ENCODE results near the gene HNRNPA1. TPM values are rescaled to one million over a fixed set of nuclear protein-coding genes. Genes with fewer than 3 reads are reported as not detected.
A peak's percentile ranks its signal among the peaks of the same experiment; 100 is the strongest.

The HNRNPA1 gene
- total and polyA plus RNA-seq, 2 of the 4 experiments (the other 2 are of a cell fraction) = 747 to 1,409 TPM

GRCh38 chr12:54300225-54300731 is 19.8 kb downstream of the HNRNPA1 start:
- dilution Hi-C loops (cut with HindIII; ENCODE audit: low sequenced_read_pairs, unreplicated experiment) = no loop called here
- Histone ChIP-seq H4K20me1 (ENCODE audit: insufficient read depth, low read length) (no peaks in the 10 kb centered on the region), H3K9me3 (ENCODE audit: control insufficient read depth, insufficient read depth, low read length) (no peaks in the 10 kb centered on the region), H3K79me1 (ENCODE audit: low read depth in 1 of 2, low read length in 2 of 2) (no peaks in the 10 kb centered on the region), H3K4me3 (ENCODE audit: insufficient read depth, low read depth, low read length) (no peak overlapping the region; the same call in 1 of the 2 replicates), H2BK15ac (ENCODE audit: low read depth, low read length) (no peak overlapping the region), H2BK5ac (ENCODE audit: low read depth, low read length, poor library complexity, severe bottlenecking) (no peak overlapping the region), H2BK20ac (ENCODE audit: low read depth, low read length) (no peak overlapping the region), H4K5ac (ENCODE audit: low read depth, low read length) (no peak overlapping the region), H2BK120ac (ENCODE audit: low read depth, low read length) (no peak overlapping the region), H3K23ac (ENCODE audit: low read depth, low read length) (0 out of 2 replicates have a peak overlapping the region, but pooled peaks have one; percentile 23), H3K9ac (ENCODE audit: low read depth, low read length) (0 out of 2 replicates have a peak overlapping the region, but pooled peaks have one; percentile 34), H3K4ac (ENCODE audit: low read depth, low read length) (0 out of 2 replicates have a peak overlapping the region, but pooled peaks have one; percentile 25), H3K4me2 (ENCODE audit: low read depth, low read length) (peak overlapping the region; percentile 76; the same call in 1 of the 2 replicates), H2AFZ (replicated peaks; ENCODE audit: low read length, poor library complexity) (peak overlapping the region; percentile 1), H3K9me1 (ENCODE audit: insufficient read depth, low read length) (0 out of 2 replicates have a peak, but pooled peaks cover 3% of the 10 kb centered on the region), H3K27ac (ENCODE audit: insufficient read depth, low read length) (no peak overlapping the region), H3K14ac (replicated peaks; ENCODE audit: low read depth, low read length) (no peak overlapping the region), H3K4me1 (ENCODE audit: control insufficient read depth, insufficient read depth, low read length) (peaks cover 9% of the 10 kb centered on the region), H4K91ac (ENCODE audit: insufficient read depth, low read depth, low read length) (no peak overlapping the region), H3K18ac (ENCODE audit: low read depth, low read length) (no peak overlapping the region), H2AK9ac (replicated peaks; ENCODE audit: low read depth, low read length, poor library complexity) (no peak overlapping the region), H2AK5ac (ENCODE audit: low read depth, low read length) (no peak overlapping the region), H4K8ac (ENCODE audit: low read depth in 2 of 2, low read length in 2 of 2) (no peak overlapping the region), H3K56ac (ENCODE audit: extremely low read depth, insufficient read depth, low read length) (no peak overlapping the region), H3K36me3 (ENCODE audit: control insufficient read depth, insufficient read depth, low read length) (no peaks in the 10 kb centered on the region), H3K27me3 (ENCODE audit: control insufficient read depth, insufficient read depth, low read length) (peaks cover 38% of the 10 kb centered on the region)
- no TSS peak for BruUV-seq (replicated peaks)
- POLR2A ChIA-PET (ENCODE audit: unreplicated experiment) = no interaction called here
- in situ Hi-C loops (cut with MboI; ENCODE audit: low sequenced_read_pairs) = no loop called here
- ATAC-seq (ENCODE audit: low read depth) (peak; percentile 9), DNase-seq (no peak)
- intact Hi-C loops (cut with micrococcal nuclease) = no loop called here
- no CpG with 5 or more reads among the region's 3 CpGs for WGBS, 2 experiments (ENCODE audit: extremely low coverage in 2 of 2, insufficient read length in 1 of 2)
- TF ChIP-seq POLR2A (IDR thresholded peaks at IDR 0.05; ENCODE audit: low read depth, low read length) (no peak), SMC3 (IDR thresholded peaks at IDR 0.05; ENCODE audit: low read depth, low read length) (no peak), RFX5 (IDR thresholded peaks at IDR 0.05; ENCODE audit: low read depth, low read length) (no peak), BHLHE40 (IDR thresholded peaks at IDR 0.05; ENCODE audit: low read depth, low read length) (no peak), FOS (IDR thresholded peaks at IDR 0.05; ENCODE audit: low read depth, low read length) (no peak), CTCF (conservative IDR thresholded peaks at IDR 0.05; ENCODE audit: low read depth, low read length) (no peak), MAZ (IDR thresholded peaks at IDR 0.05; ENCODE audit: borderline replicate concordance, low read depth, low read length) (no peak), ELK1 (IDR thresholded peaks at IDR 0.05; ENCODE audit: borderline replicate concordance, low read depth, low read length) (no peak), RCOR1 (IDR thresholded peaks at IDR 0.05; ENCODE audit: insufficient replicate concordance, low read length) (no peak), RAD21 (IDR thresholded peaks at IDR 0.05; ENCODE audit: low read length) (no peak), MAFK (IDR thresholded peaks at IDR 0.05; ENCODE audit: low read depth, low read length) (no peak), MXI1 (IDR thresholded peaks at IDR 0.05; ENCODE audit: borderline replicate concordance, low read depth, low read length) (no peak), USF2 (IDR thresholded peaks at IDR 0.05; ENCODE audit: low read depth, low read length) (no peak), CEBPB (IDR thresholded peaks at IDR 0.05; ENCODE audit: low read depth, low read length) (no peak), NFE2L2 (IDR thresholded peaks at IDR 0.05; ENCODE audit: low read depth, low read length) (no peak), CHD1 (IDR thresholded peaks at IDR 0.05; ENCODE audit: low read depth, low read length) (no peak)
- CTCF ChIA-PET = interaction anchor here (0.6 to 0.8 kb wide), 2 partner anchors 25 to 1564 kb away, joined by 3 read pairs; partner anchors contain the start of gene COPZ1

Data from IMR-90 (cell line).